A549 (cell line): ENCODE results near the gene METTL23. TPM values are rescaled to one million over a fixed set of nuclear protein-coding genes. Genes with fewer than 3 reads are reported as not detected.

Source experiments
- ATAC-seq, 2 experiments: fragments of 200-7000 bp in 1 of 2; fragments of >200 bp in 1 of 2; cut with Nextera tagmentation in 1 of 2; cut with Tn5 transposase in 1 of 2; 3 replicates each; pipeline versions ENCODE4 v1.8.0 to v1.9.1; 2018 to 2020; ENCODE audit warnings: mild to moderate bottlenecking in 1 of 2, moderate library complexity in 1 of 2
- CTCF ChIA-PET: fragments of 300-600 bp; sonication (Branson Sonifier 250); formaldehyde crosslinking; extraction: SDS; loops from one replicate; lab custom pipeline; 2021; ENCODE audit warnings: antibody characterized with exemption, inconsistent platforms; lab: Yijun Ruan, JAX
- POLR2A ChIA-PET: fragments of 350-600 bp; formaldehyde crosslinking; extraction: SDS; loops from one replicate; lab custom pipeline; 2021; ENCODE audit warnings: antibody characterized with exemption, inconsistent platforms; lab: Yijun Ruan, JAX
- DNase-seq, 2 experiments: peaks; one replicate each; pipeline versions ENCODE4 v3.0.0 to v3.0.0-alpha.2; 2011 to 2016; ENCODE audit warnings: low read depth in 1 of 2, low spot score in 1 of 2
- FAIRE-seq: peaks from 2 replicates; lab custom pipeline; 2011; peaks lifted over from hg19 to GRCh38; lab: Jason Lieb, UNC
- H3K27ac ChIP-seq, 2 experiments: fragments of >200 bp; sonication (Bioruptor Twin); formaldehyde crosslinking; 3 replicates each; pipeline ENCODE4 v1.5.1; 2016 to 2017
- H3K4me1 ChIP-seq: fragments of >200 bp; sonication (Bioruptor Twin); formaldehyde crosslinking; 3 replicates; pipeline ENCODE4 v1.6.1; 2016
- H3K4me2 ChIP-seq: fragments of >200 bp; sonication (Bioruptor Twin); formaldehyde crosslinking; 3 replicates; pipeline ENCODE4 v1.6.1; 2016
- H3K4me3 ChIP-seq: fragments of >200 bp; sonication (Bioruptor Twin); formaldehyde crosslinking; 3 replicates; pipeline ENCODE4 v1.5.1; 2016
- H3K9me3 ChIP-seq: fragments of >200 bp; sonication (Bioruptor Twin); formaldehyde crosslinking; 3 replicates; pipeline ENCODE4 v1.6.1; 2016
- ATOH8 ChIP-seq: fragments of 250-450 bp; sonication (Bioruptor Pico); IDR thresholded peaks from 2 replicates; pipeline ENCODE4 v1.5.0; 2020; ENCODE audit warnings: low read depth, mild to moderate bottlenecking, moderate library complexity
- CHD2 ChIP-seq: fragments of 150-350 bp; IDR thresholded peaks from 2 replicates; pipeline ENCODE4 v1.6.1; 2014; ENCODE audit warnings: low read length; ENCODE audit not compliant: partially characterized antibody
- CHD4 ChIP-seq: fragments of 200-600 bp; sonication (generic); IDR thresholded peaks from 2 replicates; pipeline ENCODE4 v1.6.1; 2016; ENCODE audit warnings: antibody characterized with exemption, mild to moderate bottlenecking, borderline replicate concordance
- E2F6 ChIP-seq: IDR thresholded peaks from 2 replicates; pipeline ENCODE4 v1.6.1; 2012; ENCODE audit warnings: low read depth, borderline replicate concordance
- FOSB ChIP-seq: fragments of 250-450 bp; sonication (Bioruptor Pico); IDR thresholded peaks from 2 replicates; pipeline ENCODE4 v1.5.0; 2020; ENCODE audit warnings: mild to moderate bottlenecking, moderate library complexity
- FOSL2 ChIP-seq, 2 experiments: fragments of 450-650 bp in 1 of 2; fragments of >200 bp in 1 of 2; sonication (Bioruptor Twin) in 1 of 2; formaldehyde crosslinking; IDR thresholded peaks; 2 replicates each; pipeline versions ENCODE4 v1.5.0 to v1.6.1; 2016 to 2020; ENCODE audit warnings: mild to moderate bottlenecking in 1 of 2, moderate library complexity in 1 of 2
- HOXB5 ChIP-seq: fragments of 250-450 bp; sonication (Bioruptor Pico); IDR thresholded peaks from 2 replicates; pipeline ENCODE4 v1.5.0; 2020; ENCODE audit warnings: mild to moderate bottlenecking, moderate library complexity
- JUN ChIP-seq, 2 experiments: fragments of >200 bp; sonication (Bioruptor Twin); formaldehyde crosslinking; IDR thresholded peaks; 2 replicates in 1 of 2; 3 replicates in 1 of 2; pipeline ENCODE4 v1.6.1; 2016 to 2017
- JUNB ChIP-seq: fragments of >200 bp; sonication (Bioruptor Twin); formaldehyde crosslinking; IDR thresholded peaks from 2 replicates; pipeline ENCODE4 v1.6.1; 2016
- KDM1A ChIP-seq: fragments of 200-600 bp; sonication (generic); IDR thresholded peaks from 2 replicates; pipeline ENCODE4 v1.6.1; 2016; ENCODE audit warnings: low read depth, mild to moderate bottlenecking
- MAFK ChIP-seq: fragments of 450-650 bp; IDR thresholded peaks from 2 replicates; pipeline ENCODE4 v1.6.1; 2014; ENCODE audit not compliant: partially characterized antibody
- NR3C1 ChIP-seq: fragments of >200 bp; sonication (Bioruptor Twin); formaldehyde crosslinking; IDR thresholded peaks from 3 replicates; pipeline ENCODE4 v1.6.1; 2017
- RAD21 ChIP-seq, 2 experiments: fragments of >200 bp in 1 of 2; sonication (Bioruptor Twin) in 1 of 2; formaldehyde crosslinking in 1 of 2; IDR thresholded peaks in 1 of 2; conservative IDR thresholded peaks in 1 of 2; 2 replicates in 1 of 2; 3 replicates in 1 of 2; pipeline ENCODE4 v1.6.1; 2012 to 2018; ENCODE audit warnings: inconsistent platforms in 1 of 2
- RCOR1 ChIP-seq: fragments of 150-350 bp; IDR thresholded peaks from 2 replicates; pipeline ENCODE4 v1.6.1; 2014; ENCODE audit warnings: antibody characterized with exemption, low read length, low read depth
- SREBF2 ChIP-seq: fragments of 450-650 bp; IDR thresholded peaks from 2 replicates; pipeline ENCODE4 v1.6.1; 2014; ENCODE audit warnings: mild to moderate bottlenecking, moderate library complexity
- TFCP2L1 ChIP-seq: fragments of 250-450 bp; sonication (Bioruptor Pico); IDR thresholded peaks from 2 replicates; pipeline ENCODE4 v1.5.0; 2021; ENCODE audit warnings: mild to moderate bottlenecking
- ZFP36 ChIP-seq: fragments of 450-650 bp; IDR thresholded peaks from 2 replicates; pipeline ENCODE4 v1.6.1; 2014; ENCODE audit warnings: borderline replicate concordance; ENCODE audit not compliant: partially characterized antibody
- WGBS: methylation state at CpG from one replicate; pipeline ENCODE4 v1.1.6; 2017; ENCODE audit errors: missing lambda C conversion rate; 5-methylcytosine and 5-hydroxymethylcytosine counted together
- polyA plus RNA-seq, 4 experiments: library from polyadenylated mRNA; depleted of rRNA in 3 of 4; stranded (reverse); fragments of >200 nt; fragmentation: RNase III in 1 of 4; extraction: RNeasy Plus Mini Kit Qiagen cat#74134 plus additional on column Dnase treatment in 1 of 4; gene quantifications; 2 replicates in 3 of 4; 3 replicates in 1 of 4; pipeline ENCODE4 v1.2.3, GENCODE V29; 2011 to 2017
- TF ChIP-seq, protein P1 (sequence below): fragments of >200 bp; sonication (Bioruptor Twin); formaldehyde crosslinking; IDR thresholded peaks from 2 replicates; pipeline ENCODE4 v1.6.1; 2016
- TF ChIP-seq, protein P2 (sequence below): fragments of >200 bp; sonication (Bioruptor Twin); formaldehyde crosslinking; IDR thresholded peaks from 3 replicates; pipeline ENCODE4 v1.5.1; 2016

METTL23 gene
- polyA plus RNA-seq, 2 of the 4 experiments (the other 2 are of a cell fraction), result 64.9 to 120 TPM

DNA sequence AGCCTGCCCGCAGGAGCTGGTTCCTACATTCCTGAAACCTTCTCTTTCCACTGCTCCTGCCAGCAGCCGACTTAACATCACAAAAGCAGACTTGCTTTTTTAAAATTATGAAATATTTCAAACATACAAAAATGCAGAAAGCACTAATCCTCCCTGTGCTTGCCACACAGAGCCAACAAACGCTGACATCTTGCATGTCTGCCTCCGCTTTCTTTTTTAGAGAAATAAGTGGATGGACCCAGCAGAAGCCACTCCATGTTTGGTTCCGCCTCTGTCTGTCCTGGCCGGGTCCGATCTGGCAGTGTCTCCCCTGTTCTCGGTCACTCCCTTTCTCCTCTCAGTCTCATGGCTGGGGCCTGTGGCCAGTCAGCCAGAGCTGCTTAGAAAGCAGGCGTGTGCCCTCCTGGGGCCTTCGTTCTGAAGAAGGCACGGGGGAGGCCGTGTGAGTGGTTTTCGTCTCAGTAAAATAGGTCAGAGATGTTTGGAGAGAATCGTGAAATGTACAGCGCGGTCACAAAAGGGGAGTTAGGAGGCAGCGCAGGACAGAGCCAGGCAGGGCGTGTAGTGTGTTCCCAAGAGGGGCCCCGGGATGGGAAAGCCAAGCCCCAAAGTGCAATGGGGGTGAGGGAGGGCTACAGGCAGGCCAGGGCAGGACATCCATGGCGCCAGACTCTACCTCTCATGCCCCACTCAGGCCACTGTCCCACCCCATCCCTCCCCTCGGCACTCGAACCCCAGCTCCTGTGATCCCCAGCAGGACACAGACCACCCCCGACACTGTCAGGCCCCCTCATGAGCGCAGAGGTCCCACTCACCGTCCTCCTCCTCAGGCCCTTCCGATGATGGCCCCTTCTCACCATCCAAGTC lies 39.1 kb upstream of the METTL23 start:
- POLR2A ChIA-PET, result interaction anchor here (0.9 kb wide), 1 partner anchor 16 kb away, joined by 3 read pairs; no protein-coding TSS in a partner anchor
- peaks cover 19% of the 10 kb centered on the region for H3K4me1 ChIP-seq
- FAIRE-seq (no peak), DNase-seq (no peak), ATAC-seq (no peak)
- no peaks in the 10 kb centered on the region for H3K9me3 ChIP-seq
- CTCF ChIA-PET, result interaction anchor here (0.6 to 20.1 kb wide), 7 partner anchors 26 to 626 kb away, joined by 3 to 456 read pairs (median 5); partner anchors contain the start of genes JMJD6, METTL23 and MXRA7
- H3K4me3 ChIP-seq, result no peak overlapping the region
- WGBS, result 89% methylated on average over 26 of the region's 26 CpGs
- H3K27ac ChIP-seq, result peak overlapping the region; percentile 55 to 82
- peak overlapping the region; percentile 67 for H3K4me2 ChIP-seq
- TF ChIP-seq ZFP36 (no peak), CHD4 (no peak), KDM1A (no peak), TFCP2L1 (CRISPR knock-in tag) (no peak)
- TF ChIP-seq, protein P1, sequence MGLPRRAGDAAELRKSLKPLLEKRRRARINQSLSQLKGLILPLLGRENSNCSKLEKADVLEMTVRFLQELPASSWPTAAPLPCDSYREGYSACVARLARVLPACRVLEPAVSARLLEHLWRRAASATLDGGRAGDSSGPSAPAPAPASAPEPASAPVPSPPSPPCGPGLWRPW, result no peak

DNA sequence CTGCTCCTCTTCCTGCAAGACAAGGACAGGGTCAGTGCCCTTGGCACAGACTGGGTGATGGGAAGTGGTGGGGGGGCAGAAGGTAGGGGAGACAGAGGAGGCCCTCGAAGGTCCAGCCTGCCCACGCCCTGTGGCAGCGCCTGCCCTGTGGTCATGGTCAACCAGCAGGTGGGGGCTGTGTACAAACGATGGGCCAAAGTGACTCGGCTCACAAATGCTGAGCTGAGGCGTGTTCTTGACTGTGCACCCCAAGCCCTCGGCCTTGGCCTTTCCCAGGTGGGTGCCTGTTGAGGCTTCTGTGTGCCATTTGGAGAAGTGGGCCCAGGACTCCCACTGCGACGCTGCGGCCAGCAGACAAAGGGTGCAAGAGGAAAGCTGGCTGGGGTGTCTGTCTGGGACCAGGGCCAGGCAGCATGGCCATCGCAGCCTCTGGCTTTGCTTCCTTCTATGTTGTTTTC lies 38.4 kb upstream of the METTL23 start:
- no peaks in the 10 kb centered on the region for H3K9me3 ChIP-seq
- WGBS, result 74% methylated on average over 11 of the region's 11 CpGs
- CTCF ChIA-PET, result interaction anchor here (0.6 to 20.1 kb wide), 9 partner anchors 10 to 625 kb away, joined by 3 to 456 read pairs (median 3); partner anchors contain the start of genes JMJD6, METTL23, MXRA7 and ST6GALNAC2
- no peak for TF ChIP-seq NR3C1
- peak in 1 of 2 experiments; percentile 14; a peak in 2 of 5 replicates for TF ChIP-seq RAD21 (conservative IDR thresholded peaks at IDR 0.05 in 1 of 2, IDR thresholded peaks at IDR 0.05 in 1 of 2)
- 0 out of 2 replicates have a peak, but pooled peaks have one; percentile 24 for TF ChIP-seq ATOH8 (CRISPR knock-in tag)
- TF ChIP-seq HOXB5, result 0 out of 2 replicates have a peak, but pooled peaks have one; percentile 21
- 0 out of 5 replicates have a peak, but pooled peaks of 1 of the 2 experiments have one; percentile 8 for TF ChIP-seq JUN (IDR thresholded peaks at IDR 0.05)
- no peak for TF ChIP-seq FOSB (CRISPR knock-in tag)
- no peak for TF ChIP-seq RCOR1
- TF ChIP-seq, protein P1, result no peak
- TF ChIP-seq, protein P2, sequence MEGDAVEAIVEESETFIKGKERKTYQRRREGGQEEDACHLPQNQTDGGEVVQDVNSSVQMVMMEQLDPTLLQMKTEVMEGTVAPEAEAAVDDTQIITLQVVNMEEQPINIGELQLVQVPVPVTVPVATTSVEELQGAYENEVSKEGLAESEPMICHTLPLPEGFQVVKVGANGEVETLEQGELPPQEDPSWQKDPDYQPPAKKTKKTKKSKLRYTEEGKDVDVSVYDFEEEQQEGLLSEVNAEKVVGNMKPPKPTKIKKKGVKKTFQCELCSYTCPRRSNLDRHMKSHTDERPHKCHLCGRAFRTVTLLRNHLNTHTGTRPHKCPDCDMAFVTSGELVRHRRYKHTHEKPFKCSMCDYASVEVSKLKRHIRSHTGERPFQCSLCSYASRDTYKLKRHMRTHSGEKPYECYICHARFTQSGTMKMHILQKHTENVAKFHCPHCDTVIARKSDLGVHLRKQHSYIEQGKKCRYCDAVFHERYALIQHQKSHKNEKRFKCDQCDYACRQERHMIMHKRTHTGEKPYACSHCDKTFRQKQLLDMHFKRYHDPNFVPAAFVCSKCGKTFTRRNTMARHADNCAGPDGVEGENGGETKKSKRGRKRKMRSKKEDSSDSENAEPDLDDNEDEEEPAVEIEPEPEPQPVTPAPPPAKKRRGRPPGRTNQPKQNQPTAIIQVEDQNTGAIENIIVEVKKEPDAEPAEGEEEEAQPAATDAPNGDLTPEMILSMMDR, result 0 out of 3 replicates have a peak, but pooled peaks have one; percentile 7
- TF ChIP-seq SREBF2, result no peak
- TF ChIP-seq E2F6, result no peak
- no peak for TF ChIP-seq FOSL2 (IDR thresholded peaks at IDR 0.05)
- TF ChIP-seq FOSL2 (CRISPR knock-in tag; IDR thresholded peaks at IDR 0.05), result peak; percentile 12; the same call in 1 of the 2 replicates
- TF ChIP-seq MAFK, result no peak
- TF ChIP-seq CHD2, result no peak
- no peak for TF ChIP-seq JUNB
- H3K27ac ChIP-seq, result peak overlapping the region; percentile 55 to 82
- H3K4me3 ChIP-seq, result no peak overlapping the region
- POLR2A ChIA-PET, result interaction anchor here (0.9 kb wide), 2 partner anchors 10 to 16 kb away, joined by 3 to 4 read pairs; no protein-coding TSS in a partner anchor
- H3K4me2 ChIP-seq, result peak overlapping the region; percentile 67
- peaks cover 19% of the 10 kb centered on the region for H3K4me1 ChIP-seq
- peak; percentile 46 to 74; a peak in 5 of 6 replicates for ATAC-seq
- peak in 1 of 2 experiments; percentile 38 for DNase-seq
- FAIRE-seq, result no peak
